GM23248 (cell line): Measurements from ENCODE around the gene PGPEP1.

Experiments used
- EZH2 ChIP-seq: fragments of 200-600 bp; sonication (generic); IDR thresholded peaks from 2 replicates; pipeline ENCODE4 v1.6.1; 2018; ENCODE audit warnings: antibody characterized with exemption, mild to moderate bottlenecking; ENCODE audit not compliant: insufficient read depth, poor library complexity, severe bottlenecking
- EZH2phosphoT487 ChIP-seq: fragments of 200-600 bp; sonication (generic); IDR thresholded peaks from 2 replicates; pipeline ENCODE4 v1.6.1; 2018; ENCODE audit warnings: antibody characterized with exemption, moderate library complexity, mild to moderate bottlenecking, low read depth; ENCODE audit not compliant: insufficient read depth

DNA sequence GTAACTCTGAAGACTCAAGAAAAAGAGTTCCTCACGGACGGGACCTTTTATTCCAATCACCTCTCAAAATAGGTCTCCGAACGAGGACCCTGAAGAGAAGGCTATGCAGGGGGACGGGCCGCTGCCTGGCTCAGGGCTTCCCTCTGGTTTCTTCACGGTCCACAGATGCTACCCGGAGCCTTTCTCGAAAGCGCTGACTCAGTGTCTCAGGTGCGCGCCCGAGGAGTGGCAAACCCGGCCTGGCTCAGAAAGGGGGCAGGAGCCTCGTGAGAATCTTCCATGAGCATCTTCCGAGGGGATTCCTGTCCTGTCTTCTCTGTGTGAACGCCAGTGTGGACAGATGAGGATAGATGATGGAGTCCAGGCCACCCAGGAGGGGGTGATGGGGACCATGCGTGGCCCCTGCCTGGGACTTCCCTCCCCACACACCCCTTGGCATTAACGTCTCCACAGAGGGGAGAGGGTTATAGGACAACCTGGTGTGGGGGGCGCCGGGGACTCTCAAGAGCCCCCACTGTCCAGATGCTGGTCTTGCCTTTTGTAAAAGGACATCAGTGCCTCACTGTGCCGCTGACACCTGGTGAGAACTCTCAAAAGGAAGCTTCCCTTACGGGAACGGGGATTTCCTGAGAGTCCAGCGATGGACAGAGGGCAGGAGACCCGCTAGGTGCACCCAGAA, 34.0 kb upstream of the PGPEP1 start:
- TF ChIP-seq EZH2 (no peak), EZH2phosphoT487 (no peak)
